Camera-type eye (tissue), 1 donor: ENCODE data around the gene USP6. TPM values are rescaled to one million over a fixed set of nuclear protein-coding genes. Genes with fewer than 3 reads are reported as not detected.

Source experiments
- total RNA-seq: library from RNA; depleted of rRNA; stranded (reverse); fragments of >200 nt; gene quantifications from one replicate; pipeline ENCODE4 v1.2.3, GENCODE V29; 2014

USP6 gene
- 0.82 TPM for total RNA-seq

GRCh38 chr17:5115673-5116651 is at the start of gene USP6:
Gene USP6 (plus strand): TSS chr17:5116032. CDS start chr17:5130368, 14,336 bp downstream.

GRCh38 chr17:5078106-5079028 is 37.5 kb upstream of the USP6 start, which contains the start of gene ZFP3:
Gene ZFP3 (plus strand): TSS chr17:5078467. CDS start chr17:5091505, 13,038 bp downstream.

GRCh38 chr17:5111402-5112204 is 4.2 kb upstream of the USP6 start, which contains the start of gene ZNF232:
Gene ZNF232 (minus strand): TSS chr17:5111878. CDS start chr17:5111822, 56 bp downstream.

GRCh38 chr17:5191541-5192417 is 75.9 kb downstream of the USP6 start, which contains the start of gene ZNF594:
Gene ZNF594 (minus strand): TSS chr17:5191868. CDS start chr17:5184256, 7,612 bp downstream.

Other genes with a start within 250 kb of the USP6 start
- gene C17orf107, start 216.5 kb upstream of the USP6 start, total RNA-seq, result 9.5 TPM
- 0.44 TPM for gene CHRNE, start 212.9 kb upstream of the USP6 start, total RNA-seq
- 0.22 TPM for gene GP1BA, start 183.8 kb upstream of the USP6 start, total RNA-seq
- 51.3 TPM for gene SLC25A11, start 176.0 kb upstream of the USP6 start, total RNA-seq
- gene RNF167, start 175.8 kb upstream of the USP6 start, total RNA-seq, result 35.5 TPM
- 177 TPM for gene PFN1, start 167.5 kb upstream of the USP6 start, total RNA-seq
- 174 TPM for gene ENO3, start 164.9 kb upstream of the USP6 start, total RNA-seq
- gene SPAG7, start 148.2 kb upstream of the USP6 start, total RNA-seq, result 42.4 TPM
- gene CAMTA2, start 128.4 kb upstream of the USP6 start, total RNA-seq, result 13.4 TPM
- 1.3 TPM for gene INCA1, start 118.5 kb upstream of the USP6 start, total RNA-seq
- gene KIF1C, start 118.1 kb upstream of the USP6 start, total RNA-seq, result 32.3 TPM
- gene SLC52A1, start 80.6 kb upstream of the USP6 start, total RNA-seq, result not detected
- 11.7 TPM for gene ZFP3, start 37.6 kb upstream of the USP6 start, total RNA-seq
- gene ZNF232, start 4.2 kb upstream of the USP6 start, total RNA-seq, result 11.9 TPM
- 50.6 TPM for gene ZNF594, start 75.8 kb downstream of the USP6 start, total RNA-seq
- gene SCIMP, start 118.8 kb downstream of the USP6 start, total RNA-seq, result 0.77 TPM
- 89.4 TPM for gene RABEP1, start 166.3 kb downstream of the USP6 start, total RNA-seq